Muscle layer of duodenum (tissue), 2 donors: ENCODE measurements around the gene PELI3.
"Not testable (repeated sequence)": the region's sequence is repeated elsewhere in the genome, so short reads cannot be mapped to it uniquely, and the experiment has no call there.

Experiments used
- H3K27ac ChIP-seq: one replicate; pipeline ENCODE4 v1.7.0; 2013; ENCODE audit warnings: mild to moderate bottlenecking, low read length
- H3K27me3 ChIP-seq: one replicate; pipeline ENCODE4 v1.7.0; 2013; ENCODE audit warnings: low read depth, mild to moderate bottlenecking, control low read depth, low read length
- H3K36me3 ChIP-seq, 2 donors: one replicate each; pipeline ENCODE4 v1.7.0; 2013; ENCODE audit warnings: low read length in 2 of 2, control low read depth in 1 of 2, mild to moderate bottlenecking in 1 of 2; ENCODE audit not compliant: insufficient read depth in 2 of 2, control insufficient read depth in 1 of 2
- H3K4me1 ChIP-seq, 2 donors: one replicate each; pipeline ENCODE4 v1.7.0; 2013; ENCODE audit warnings: low read length in 2 of 2, mild to moderate bottlenecking in 2 of 2, control low read depth in 1 of 2, moderate library complexity in 1 of 2; ENCODE audit not compliant: insufficient read depth in 2 of 2, control insufficient read depth in 1 of 2
- H3K4me3 ChIP-seq, 2 donors: one replicate each; pipeline ENCODE4 v1.7.0; 2013; ENCODE audit warnings: low read length in 2 of 2, low read depth in 1 of 2, mild to moderate bottlenecking in 1 of 2
- H3K9me3 ChIP-seq, 2 donors: one replicate each; pipeline ENCODE4 v1.7.0; 2013; ENCODE audit warnings: low read length in 2 of 2, control low read depth in 1 of 2, mild to moderate bottlenecking in 1 of 2; ENCODE audit not compliant: control insufficient read depth in 1 of 2
- donor health status: healthy.

Gene PELI3

DNA sequence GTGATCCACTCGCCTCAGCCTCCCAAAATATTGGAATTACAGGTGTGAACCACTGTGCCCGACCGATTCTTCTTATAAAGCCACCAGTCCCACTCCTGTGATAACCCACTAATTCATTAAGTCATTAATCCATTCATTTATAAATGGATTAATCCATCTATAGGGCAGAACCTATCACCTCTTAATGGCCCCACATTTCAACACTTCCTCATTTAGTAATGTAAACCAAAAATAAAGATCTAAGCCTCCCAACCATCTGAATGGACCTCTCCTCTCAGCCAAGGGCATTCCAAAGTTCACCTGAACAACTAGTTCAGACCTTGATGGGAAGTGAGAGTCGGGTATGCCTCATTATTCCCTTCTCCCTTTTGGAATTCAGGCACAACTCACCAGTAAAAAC is 18.2 kb upstream of the PELI3 start:
- H3K4me1 ChIP-seq, result no peaks in the 10 kb centered on the region
- no peaks in the 10 kb centered on the region for H3K36me3 ChIP-seq
- H3K27me3 ChIP-seq, result no peaks in the 10 kb centered on the region
- H3K27ac ChIP-seq, result no peak overlapping the region
- H3K9me3 ChIP-seq, result no peaks in the 10 kb centered on the region
- H3K4me3 ChIP-seq, result no peak overlapping the region

DNA sequence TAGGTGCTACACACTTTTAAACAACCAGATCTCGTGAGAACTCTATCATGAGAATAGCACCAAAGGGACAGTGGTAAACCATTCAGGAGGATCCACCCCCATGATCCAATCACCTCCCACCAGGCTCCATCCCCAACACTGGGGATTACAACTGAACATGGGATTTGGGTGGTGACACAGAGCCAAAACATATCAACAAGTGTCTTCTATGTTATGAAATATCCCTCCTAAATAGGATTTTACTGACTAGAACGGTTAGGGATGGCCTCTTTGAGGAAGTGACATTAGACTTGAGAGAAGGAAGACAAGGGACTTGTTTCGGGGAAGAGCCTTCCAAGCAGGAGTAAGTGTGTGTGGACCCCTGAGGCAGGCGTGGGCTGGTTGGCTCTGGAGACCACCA is 16.1 kb upstream of the PELI3 start:
- no peaks in the 10 kb centered on the region for H3K4me1 ChIP-seq
- H3K27me3 ChIP-seq, result no peaks in the 10 kb centered on the region
- no peaks in the 10 kb centered on the region for H3K36me3 ChIP-seq
- no peaks in the 10 kb centered on the region for H3K9me3 ChIP-seq
- no peak overlapping the region for H3K4me3 ChIP-seq
- no peak overlapping the region for H3K27ac ChIP-seq

DNA sequence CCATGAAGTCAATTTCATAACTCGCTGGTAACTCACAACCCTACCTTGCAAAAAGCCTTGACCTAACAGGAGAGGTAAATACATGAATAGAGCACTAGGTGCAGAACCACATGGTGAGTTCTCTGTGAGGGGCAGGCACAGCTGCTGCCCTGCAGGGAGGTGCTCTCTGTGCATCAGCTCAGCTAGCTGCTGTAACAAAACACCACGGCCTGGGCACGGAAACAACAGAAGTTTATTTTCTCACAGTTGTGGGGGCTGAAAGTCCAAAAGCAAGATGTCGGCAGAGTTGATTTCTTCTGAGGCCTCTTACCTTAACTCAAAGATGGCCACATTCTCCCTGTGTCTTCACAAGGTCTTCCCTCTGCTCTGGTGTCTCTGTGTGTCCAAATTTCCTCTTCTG is 15.0 kb upstream of the PELI3 start:
- Histone ChIP-seq H3K9me3 (no peaks in the 10 kb centered on the region), H3K27me3 (no peaks in the 10 kb centered on the region), H3K36me3 (no peaks in the 10 kb centered on the region), H3K4me1 (no peaks in the 10 kb centered on the region), H3K4me3 (no peak overlapping the region), H3K27ac (no peak overlapping the region)

DNA sequence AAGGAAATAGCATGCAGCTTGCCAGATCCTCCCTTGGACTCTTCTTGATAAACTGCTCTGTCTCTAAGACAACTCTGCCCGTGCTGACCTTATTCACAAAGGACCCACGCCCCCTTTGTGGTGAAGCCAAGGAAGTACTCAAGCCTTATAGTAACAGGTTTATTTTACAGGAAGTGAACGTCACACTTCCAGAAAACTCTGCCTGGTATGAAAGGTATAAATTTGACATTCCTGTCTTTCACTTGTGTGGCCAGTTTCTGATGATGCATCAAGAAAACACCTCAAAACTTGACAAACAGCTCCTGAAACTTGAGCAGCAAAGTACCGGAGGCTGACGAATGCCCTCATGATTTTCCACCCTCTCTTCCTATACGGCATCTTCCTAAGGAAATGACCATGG is 12.5 kb upstream of the PELI3 start:
- Histone ChIP-seq H3K4me1 (no peaks in the 10 kb centered on the region), H3K4me3 (no peak overlapping the region), H3K9me3 (no peaks in the 10 kb centered on the region), H3K36me3 (no peaks in the 10 kb centered on the region), H3K27me3 (no peaks in the 10 kb centered on the region), H3K27ac (no peak overlapping the region)

DNA sequence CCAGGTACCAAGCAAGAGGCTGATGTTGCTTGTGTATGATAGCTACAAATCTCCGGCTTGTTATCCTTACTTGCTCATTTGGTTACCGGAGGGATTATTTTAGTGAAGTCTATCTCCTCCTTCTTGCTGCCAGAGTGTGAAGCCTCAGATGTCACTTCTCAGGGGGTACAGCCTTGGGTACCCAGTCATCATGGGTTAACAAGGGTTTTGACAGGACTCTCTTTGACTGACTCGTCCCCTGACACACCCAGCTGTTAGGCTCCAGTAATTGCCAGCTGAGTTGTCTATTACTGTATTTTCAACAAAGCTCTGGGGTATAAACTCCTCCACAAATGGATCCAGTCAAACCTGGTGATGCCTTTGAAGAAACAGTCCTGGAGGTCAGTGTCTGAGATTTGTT is 11.9 kb upstream of the PELI3 start:
- no peak overlapping the region for H3K4me3 ChIP-seq
- no peak overlapping the region for H3K27ac ChIP-seq
- no peaks in the 10 kb centered on the region for H3K27me3 ChIP-seq
- H3K4me1 ChIP-seq, result no peaks in the 10 kb centered on the region
- no peaks in the 10 kb centered on the region for H3K36me3 ChIP-seq
- no peaks in the 10 kb centered on the region for H3K9me3 ChIP-seq

DNA sequence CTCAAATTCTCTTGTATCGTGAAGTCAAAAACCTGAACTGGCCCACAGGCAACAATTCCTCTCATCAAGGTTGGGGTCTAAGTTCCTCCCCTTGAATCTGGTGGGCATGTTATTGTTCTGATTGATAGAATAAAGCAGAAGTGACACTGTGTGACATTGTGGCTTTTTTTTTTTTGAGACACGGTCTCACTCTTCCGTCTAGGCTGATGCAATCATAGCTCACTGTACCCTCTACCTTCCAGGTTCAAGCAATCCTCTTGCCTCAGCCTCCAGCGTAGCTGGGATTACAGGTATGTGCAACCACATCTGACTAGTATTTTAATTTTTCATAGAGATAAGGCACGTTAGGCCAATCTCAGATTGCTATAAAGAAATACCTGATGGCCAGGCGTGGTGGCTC is 8.9 kb upstream of the PELI3 start:
- Histone ChIP-seq H3K27me3 (no peaks in the 10 kb centered on the region), H3K4me3 (no peak overlapping the region), H3K9me3 (no peaks in the 10 kb centered on the region), H3K27ac (no peak overlapping the region), H3K36me3 (no peaks in the 10 kb centered on the region), H3K4me1 (no peaks in the 10 kb centered on the region)

DNA sequence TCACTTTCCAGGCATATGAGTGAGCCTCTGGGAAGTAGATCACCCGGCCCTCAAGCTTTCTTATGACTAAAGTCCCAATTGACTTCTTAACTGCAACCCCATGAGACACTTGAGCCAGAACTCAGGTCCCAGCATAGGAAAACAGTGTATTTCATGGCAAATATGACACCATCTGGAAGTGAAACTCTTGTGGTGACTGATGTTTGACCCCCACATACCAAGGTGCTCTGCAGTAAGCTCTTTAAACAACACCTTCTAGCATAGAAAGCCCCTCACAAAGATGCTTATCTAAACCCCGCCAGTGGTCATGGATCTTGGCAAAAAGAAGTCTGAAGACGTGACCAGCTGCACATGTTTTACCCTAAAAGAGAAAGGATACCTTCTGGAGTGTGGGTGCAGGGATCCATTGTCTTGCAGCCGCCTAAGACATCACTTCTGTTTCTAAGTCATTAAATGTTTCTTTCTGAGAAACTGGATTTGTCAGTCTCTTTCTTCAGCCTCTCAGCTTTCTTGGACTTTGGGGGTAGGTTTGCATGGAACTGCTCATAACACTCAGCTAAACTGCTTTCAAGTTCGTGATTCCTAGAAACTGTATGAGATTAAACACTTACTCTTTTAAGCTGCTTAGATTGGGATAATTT is 7.4 kb upstream of the PELI3 start:
- Histone ChIP-seq H3K9me3 (no peaks in the 10 kb centered on the region), H3K4me3 (no peak overlapping the region), H3K27ac (no peak overlapping the region), H3K4me1 (no peaks in the 10 kb centered on the region), H3K36me3 (no peaks in the 10 kb centered on the region), H3K27me3 (no peaks in the 10 kb centered on the region)

DNA sequence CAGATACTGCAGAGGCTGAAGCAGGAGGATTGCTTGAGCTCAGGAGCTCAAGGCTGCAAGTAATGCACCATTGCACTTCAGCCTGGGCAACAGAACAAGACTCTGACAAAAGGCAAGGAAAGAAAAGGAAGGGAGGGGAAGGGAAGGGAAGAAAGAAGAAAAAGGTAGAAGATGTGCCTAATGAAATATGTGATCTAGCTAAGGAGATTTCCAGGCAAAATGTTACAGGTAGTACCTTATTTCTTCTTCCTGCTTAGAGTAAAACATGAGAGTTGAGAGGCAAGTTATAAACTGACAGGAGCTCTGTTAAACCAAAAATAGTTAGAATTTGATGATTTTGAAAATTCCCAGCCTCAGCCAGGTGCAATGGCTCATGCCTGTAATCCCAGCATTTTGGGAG is 4.7 kb upstream of the PELI3 start:
- Histone ChIP-seq H3K27ac (no peak overlapping the region), H3K27me3 (no peaks in the 10 kb centered on the region), H3K36me3 (no peaks in the 10 kb centered on the region), H3K9me3 (no peaks in the 10 kb centered on the region), H3K4me1 (no peaks in the 10 kb centered on the region), H3K4me3 (no peak overlapping the region)

DNA sequence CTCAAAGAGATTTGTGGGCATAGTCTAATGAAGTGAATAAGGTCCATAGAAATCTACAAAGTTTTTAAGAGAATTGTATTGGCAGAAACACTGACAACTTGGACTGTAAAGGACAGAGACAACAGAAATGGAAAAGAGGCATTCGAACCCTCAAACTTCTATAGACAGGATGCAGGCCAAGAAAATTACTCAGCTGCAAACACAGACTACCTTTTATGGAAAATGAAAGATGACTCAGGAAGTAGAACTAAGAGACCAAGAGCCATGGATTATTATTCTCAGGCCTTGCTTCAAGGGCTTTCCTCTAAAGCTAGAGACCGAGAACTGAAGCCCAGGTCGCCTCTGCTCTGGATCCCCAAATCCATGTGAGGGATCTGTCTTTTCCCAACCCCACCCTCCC is 3.8 kb upstream of the PELI3 start:
- Histone ChIP-seq H3K9me3 (no peaks in the 10 kb centered on the region), H3K27ac (no peak overlapping the region), H3K4me1 (peaks cover 6% of the 10 kb centered on the region in 2 donors), H3K4me3 (no peak overlapping the region), H3K27me3 (no peaks in the 10 kb centered on the region), H3K36me3 (no peaks in the 10 kb centered on the region)

DNA sequence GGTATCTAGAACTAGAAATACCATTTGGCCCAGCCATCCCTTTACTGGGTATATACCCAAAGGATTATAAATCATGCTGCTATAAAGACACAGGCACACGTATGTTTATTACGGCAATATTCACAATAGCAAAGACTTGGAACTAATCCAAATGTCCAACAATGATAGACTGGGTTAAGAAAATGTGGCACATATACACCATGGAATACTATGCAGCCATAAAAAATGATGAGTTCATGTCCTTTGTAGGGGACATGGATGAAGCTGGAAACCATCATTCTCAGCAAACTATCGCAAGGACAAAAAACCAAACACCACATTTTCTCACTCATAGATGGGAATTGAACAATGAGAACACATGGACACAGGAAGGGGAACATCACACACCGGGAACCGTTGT is 2.6 kb upstream of the PELI3 start:
- H3K4me3 ChIP-seq, H3K4me1 ChIP-seq, H3K27me3 ChIP-seq, H3K9me3 ChIP-seq, H3K36me3 ChIP-seq, H3K27ac ChIP-seq: not testable (repeated sequence)

DNA sequence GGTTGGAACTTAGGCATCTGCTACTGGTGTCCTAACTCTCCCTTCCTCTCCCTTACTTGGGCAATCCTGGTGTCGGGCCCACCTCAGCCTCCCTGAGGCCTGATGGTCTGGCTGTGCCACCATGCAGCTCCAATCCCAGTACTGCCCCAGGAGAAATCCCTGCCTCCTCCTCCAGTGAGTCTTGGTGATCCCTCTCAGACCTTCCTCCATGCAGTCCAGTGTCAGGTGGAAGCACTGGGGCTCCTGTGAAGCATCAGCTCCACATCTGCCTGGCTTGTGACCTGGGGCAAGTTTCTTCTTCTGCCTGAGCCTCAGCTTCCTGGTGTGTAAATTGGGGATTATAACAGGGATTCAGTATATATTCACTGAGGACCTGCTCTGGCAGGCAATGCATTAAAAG is 1.8 kb upstream of the PELI3 start:
- Histone ChIP-seq H3K4me1 (peaks cover 6 to 10% of the 10 kb centered on the region in 2 donors), H3K4me3 (no peak overlapping the region), H3K9me3 (no peaks in the 10 kb centered on the region), H3K27ac (no peak overlapping the region), H3K27me3 (no peaks in the 10 kb centered on the region), H3K36me3 (no peaks in the 10 kb centered on the region)

DNA sequence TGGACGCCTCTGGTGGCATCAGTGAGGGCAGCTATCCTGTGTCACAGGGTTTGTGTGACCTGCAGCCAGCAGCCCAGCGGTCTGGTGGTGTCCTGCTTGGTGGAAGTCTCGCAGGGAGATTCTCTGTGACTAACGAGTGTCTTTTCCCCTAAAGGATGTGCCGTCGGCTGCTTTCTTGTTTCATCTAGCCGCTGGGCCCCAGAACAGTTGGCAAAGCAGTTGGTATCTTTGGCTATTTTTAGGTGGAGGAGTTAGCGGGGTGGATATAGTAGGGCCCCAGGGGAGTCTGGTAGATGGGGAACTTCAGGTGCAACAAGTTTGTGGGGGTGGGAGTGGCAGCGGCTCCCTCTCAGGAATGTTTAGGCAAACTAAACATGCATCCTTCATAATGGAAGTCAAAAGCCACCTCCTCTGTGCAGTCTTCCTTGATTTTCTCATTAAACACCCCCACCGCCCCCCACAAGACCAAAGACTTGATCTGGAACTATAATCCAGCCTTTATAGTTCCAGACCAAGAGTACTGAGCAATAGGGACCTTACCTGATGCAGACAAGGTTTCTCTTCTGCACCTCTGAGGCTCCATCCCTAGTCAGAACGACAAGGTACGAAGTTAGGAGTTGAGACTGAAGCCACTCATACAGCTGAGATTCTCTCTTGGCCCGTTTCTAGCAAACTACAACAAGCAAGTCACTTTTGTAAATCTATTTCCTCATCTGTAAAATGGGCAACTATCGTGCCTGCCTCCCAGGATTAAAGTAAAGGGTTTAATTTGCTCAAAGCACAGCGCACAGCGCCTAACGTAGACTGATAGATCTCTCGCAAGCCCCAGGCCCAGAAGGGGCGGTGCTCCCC is 1.1 kb upstream of the PELI3 start:
- Histone ChIP-seq H3K27ac (no peak overlapping the region), H3K4me3 (peak overlapping the region; percentile 70 to 72), H3K9me3 (no peaks in the 10 kb centered on the region)

More for the DNA sequence above, 1.1 kb upstream of the PELI3 start:
- Histone ChIP-seq H3K36me3 (peaks cover 0 to 3% of the 10 kb centered on the region in 2 donors), H3K27me3 (no peaks in the 10 kb centered on the region), H3K4me1 (peaks cover 6 to 10% of the 10 kb centered on the region in 2 donors)
